HG03571 (cell line): ENCODE measurements around the gene ITPRIP.
A peak's percentile ranks its signal among the peaks of the same experiment; 100 is the strongest.

Experiments used
- ATAC-seq: cut with Tn5 transposase; IDR thresholded peaks from one replicate; pipeline ENCODE4 v1.9.1; 2021; ENCODE audit not compliant: unreplicated experiment

ITPRIP gene

DNA sequence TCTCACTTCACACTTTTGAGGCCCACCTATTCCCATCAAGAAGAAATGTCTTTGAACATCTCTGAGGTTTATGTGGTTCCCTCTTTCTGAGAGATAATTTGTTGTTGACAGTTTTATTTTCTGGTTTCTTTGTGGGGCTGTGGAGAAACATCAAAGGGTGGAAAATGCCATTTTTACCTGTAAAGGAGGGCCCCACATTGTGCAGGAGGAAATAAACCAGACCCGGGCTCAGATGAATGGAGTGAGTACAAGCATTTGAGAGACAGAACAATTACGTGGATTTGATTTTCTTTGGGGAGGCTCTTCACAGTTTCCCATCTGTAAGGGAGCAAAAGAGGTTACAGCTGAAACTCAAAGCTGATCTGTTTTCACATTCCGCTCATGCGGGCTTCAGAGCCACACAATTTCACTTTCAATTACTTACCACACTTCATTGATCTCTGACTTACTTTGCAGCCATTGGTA is 29.8 kb downstream of the ITPRIP start:
- ATAC-seq: peak; percentile 77

DNA sequence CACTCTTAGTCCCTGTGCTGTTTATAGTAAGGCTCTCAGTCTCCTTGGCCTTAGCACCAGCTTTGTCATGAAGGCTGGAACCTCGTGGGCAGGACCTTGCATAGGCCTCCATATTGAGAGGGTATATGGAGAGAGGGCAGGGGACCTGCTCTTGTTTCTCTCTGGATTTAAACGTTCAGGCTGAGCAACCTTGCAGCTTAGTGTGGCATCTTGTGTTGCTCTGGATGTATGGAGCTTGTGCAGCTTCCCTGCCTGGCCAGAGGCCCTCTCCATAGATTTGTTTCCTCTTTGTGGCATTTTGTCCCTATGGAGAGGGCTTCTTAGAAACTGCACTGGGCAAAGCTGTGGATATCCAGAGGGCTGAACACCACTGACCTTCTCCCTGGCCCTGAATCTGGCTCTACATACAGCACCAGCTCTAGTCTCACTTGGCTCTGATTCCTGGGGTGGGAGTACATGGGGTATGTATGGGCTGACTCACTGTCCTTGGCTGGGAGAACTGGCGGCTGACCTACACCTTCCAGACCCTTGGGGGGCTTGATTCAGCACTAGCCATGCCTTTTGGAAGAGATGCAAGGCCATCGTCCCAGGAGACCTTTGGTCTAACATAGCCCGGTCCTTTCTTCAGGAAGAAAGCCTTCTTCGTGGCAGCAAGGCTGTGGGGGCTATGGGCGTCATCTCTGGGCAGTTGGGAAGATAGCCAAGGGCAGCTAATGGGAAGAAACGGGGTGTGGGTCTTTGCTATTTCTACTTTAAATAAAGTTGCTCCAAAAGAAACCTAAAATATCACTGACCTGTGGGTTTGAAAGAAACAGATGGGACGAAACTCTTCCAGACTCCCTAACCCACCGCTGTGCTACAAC is 30.5 kb downstream of the ITPRIP start:
- no peak for ATAC-seq

DNA sequence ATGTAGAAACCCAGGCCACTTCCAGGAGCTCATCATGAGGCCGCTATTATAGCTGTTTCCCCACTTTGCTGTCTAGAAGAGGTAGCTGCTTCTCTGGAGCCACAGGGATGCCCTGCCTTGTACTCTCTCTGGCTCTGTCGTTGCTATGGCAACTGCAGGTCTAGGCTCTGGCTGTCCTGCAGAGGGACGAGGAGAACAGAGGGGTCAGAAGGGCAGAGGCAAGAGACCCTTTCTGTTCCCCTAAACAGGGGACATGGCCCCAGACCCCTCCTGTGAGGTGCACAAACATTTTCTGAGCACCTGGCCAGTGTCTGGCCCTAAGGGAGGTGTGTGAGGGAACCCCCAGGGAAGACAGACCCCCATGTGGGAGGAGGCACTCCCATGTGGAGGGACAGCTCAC is 31.4 kb downstream of the ITPRIP start:
- ATAC-seq: no peak

DNA sequence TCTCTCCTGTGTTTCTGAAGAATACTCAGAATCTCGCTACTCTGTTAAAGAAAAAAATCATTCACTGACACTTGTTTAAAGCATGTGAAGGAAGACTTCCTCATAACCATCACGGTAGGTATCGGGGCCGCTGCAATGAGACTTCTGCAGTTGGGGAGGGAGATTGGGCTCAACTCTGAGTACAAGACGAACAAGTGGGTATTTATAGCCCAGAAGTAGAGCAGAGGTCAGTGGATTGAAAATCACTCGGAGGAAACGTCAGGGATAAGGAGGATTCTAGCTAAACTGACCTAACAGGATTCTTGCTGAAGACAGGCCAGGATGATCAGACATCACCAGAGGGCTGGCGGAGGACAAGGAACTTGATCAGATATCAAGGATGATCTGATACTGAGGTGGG is 33.3 kb downstream of the ITPRIP start:
- ATAC-seq: no peak

DNA sequence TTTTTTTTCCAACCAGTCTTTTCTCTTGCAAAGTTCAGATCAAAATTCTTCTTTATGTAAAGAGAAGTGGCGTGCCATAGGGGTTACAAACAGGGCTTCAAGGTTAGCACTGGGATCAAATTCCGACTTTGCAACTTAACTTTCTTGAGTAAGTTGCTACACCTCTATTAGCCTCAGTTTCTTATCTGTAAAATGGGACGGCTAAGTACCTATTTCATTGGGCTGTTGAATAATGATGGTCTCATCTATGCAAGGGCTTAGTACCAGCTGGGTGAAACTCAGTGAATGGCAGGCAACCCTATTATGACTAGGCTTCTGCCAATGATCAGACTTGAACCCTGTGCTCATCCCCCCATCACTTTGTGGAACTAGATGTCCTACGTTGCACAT is 33.9 kb downstream of the ITPRIP start:
- no peak for ATAC-seq

DNA sequence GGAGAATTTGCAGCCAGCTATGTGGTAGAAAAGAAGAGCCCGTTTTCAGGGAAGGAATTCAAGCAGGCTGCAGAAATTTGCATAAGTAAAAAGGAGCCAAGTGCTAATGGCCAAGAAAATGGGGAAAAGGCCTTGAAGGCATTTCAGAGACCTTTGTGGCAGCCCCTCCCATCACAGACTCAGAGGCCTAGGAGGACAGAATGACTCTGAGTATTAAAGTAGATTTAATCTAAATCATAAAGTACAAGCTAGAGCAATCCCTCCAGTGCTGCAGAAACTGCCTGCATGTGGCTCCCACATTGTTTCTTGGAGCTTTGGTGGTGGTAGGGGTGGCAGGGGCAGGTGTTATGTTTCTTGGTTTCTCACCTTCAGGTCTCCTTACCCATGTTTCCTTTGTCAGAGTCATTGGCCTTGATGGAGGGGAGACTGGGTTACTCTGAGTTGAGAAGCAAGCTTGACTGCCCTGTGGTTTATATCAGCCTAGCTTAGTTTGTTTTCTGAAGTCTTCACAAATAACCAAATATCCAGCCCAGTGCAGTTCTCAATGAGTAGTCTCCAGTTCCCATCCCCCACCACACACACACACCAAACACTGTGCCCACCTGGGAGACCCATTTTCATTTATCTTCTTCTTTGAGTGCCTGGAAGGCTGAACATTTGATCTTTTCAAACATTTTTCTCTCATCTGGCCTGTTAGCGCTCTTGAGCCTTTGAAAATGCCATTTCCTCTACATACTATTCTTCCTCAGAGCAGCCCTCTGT is 34.5 kb downstream of the ITPRIP start:
- ATAC-seq: no peak

DNA sequence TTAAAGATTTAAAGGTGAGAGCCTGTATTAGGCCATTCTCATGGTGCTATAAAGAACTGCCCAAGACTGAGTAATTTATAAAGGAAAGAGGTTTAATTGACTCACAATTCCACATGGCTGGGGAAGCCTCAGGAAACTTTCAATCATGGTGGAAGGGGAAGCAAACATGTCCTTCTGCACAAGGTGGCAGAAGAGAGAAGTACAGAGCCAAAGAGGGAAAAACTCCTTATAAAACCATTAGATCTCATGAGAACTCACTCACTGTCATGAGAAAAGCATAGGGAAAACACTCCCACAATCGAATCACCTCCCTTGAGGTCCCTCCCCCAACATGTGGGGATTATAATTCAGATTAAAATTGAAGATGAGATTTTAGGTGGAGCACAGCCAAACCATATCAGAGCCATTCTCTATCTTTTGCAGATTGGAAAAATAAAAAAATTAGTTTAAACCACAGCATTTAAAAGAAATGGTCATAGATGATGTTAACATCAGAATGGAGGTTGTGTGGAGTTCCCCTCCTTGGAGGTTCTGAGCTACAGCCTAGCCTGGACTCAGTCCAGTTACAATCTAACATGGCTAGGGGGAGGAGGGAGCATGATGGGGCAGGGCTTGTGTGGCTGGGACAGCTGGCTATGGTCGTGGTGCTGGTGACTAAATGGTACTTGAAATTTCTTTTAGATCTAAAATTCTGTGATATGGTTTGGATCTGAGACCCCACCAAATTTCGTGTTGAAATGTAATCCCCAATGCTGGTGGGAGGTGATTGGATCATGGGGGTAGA is 36.2 kb downstream of the ITPRIP start:
- ATAC-seq: no peak

DNA sequence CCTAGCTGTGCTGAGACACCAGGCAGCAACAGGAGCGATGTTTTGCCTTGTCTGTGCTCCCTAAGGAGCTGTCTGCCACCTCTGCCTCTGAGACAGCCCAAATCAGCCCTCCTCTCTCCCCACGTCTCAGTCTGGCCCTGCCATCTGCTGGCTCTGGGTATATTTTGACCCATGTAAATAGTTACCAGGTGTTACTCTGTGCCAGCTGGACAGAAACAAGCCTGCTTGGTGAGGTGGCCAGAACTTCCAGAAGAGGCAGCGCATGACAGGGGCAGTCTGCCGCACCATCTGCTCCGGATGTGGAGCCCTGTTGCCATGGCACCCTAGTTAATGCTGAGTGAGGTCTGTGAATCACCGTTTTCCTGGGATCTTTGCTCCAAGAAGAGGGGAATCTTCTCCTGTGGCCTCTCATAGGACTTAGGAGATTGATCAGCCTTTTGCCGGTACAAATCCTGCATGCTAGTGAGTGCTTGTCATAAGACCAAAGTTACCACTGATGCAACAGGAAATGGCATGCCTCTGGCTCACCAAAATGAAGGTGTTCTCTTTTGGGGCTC is 37.5 kb downstream of the ITPRIP start:
- ATAC-seq: no peak

DNA sequence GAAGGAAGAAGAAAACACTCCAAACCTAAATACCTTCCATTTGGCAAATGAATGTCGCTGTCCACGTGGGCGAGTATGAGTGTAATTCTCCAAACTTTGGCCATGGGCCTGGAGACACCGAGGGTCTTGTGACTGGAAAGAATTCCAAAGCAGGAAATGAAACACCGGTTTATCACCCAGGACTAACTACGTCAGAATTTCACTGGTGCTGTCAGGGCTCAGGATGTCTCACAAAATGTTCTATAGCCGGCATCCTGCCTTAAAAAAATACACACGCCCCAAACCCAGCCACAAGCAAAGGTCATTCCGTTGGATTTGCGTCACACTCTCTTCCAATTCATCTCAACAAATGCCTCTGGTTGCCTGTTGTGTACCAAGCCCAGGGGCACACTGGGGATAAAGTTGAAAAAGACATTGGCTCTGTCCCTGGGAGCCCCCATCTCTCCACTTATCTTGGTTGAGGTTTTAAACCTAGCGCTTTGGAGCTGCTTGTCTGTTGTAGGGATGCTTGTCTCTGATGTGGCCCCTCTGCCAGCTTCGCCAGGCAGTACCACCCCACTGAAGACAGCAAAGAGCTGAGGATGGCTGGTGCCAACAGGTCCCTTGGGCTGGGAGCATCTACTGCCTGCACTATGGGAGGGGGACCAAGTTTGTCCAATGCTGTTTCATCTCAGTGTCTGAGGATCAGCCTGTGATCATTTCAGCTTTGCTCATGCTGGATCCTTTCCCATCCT is 38.1 kb downstream of the ITPRIP start:
- ATAC-seq: no peak

DNA sequence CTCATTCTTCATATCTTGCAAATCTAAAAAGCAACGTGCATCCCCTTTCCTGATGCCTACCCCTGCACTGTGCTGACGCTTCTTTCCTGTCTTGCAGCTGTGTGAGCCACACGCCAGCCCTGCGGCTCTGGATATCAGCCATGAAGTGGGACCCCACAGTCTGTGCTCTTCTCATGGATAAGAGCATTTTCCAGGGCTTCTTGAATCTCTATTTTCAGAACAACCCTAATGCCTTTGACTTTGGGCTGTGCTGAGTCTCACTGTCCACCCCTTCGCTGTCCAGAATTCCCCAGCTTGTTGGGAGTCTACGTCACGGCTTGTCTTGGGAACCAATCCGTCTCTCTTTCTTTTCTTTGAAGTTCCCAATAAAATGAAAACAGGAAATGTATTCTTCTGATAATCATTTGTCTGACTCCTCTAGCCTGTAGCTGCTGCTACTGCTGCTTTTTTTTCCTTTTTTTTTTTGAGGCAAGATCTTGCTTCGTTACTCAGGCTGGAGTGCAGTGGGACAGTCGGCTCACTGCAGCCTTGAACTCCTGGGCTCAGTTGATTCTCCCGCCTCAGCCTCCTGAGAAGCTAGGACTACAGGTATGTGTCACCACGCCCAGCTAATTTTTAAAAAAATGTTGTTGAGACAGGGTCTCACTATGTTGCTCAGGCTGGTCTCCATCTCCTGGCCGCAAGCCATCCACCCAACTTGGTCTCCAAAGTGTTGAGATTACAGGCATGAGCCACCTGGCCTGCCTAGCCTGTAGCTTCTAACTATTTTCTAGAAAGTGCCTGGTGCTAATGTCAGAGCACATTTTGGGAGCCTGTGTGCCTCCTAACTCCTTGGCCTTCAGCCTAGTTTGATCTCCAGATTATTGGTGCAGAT is 39.0 kb downstream of the ITPRIP start:
- ATAC-seq: no peak

DNA sequence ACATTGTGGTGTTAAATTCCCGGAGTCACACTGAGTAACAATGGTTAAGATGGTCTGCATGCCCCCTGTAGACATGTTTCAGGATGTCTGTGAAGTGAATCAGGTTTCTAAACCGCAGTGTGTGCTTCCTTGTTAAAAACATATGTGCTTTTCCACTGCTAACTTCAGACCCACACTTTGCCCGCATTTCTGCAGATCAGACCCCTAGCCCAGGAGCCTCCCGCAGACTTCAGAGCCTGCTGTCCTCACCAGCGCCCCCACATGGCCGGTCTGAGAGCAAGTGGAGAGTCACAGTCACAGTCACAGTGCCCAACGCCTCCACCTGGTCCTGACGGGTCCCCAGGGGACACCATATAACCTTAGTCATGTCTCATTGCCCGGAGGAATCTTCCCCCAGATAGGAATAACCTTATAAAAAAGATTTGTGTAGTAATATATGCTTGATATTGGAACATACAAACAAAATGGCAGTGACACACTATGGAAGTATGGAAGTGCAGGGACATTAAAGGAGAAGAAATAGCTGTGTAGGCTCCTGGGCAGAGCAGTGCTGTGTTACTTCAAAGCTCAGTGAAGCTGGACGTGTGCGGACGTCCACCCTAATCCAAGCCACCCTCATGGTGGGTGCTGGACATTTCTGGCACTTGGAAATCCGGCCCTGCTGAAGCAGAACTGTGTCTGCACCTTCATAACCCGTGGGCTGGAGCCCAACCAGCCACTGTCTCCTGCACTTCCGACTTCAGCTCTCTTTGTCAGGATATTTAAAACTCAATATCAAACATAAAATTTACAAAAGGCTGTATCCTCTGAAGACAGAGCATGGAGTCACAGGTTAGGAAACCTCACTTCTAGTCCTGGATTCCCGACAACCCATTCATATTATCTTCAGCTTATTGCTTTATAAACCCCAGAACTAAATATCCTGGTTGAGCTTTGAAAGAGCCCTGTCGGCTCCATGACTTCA is 40.3 kb downstream of the ITPRIP start:
- no peak for ATAC-seq

DNA sequence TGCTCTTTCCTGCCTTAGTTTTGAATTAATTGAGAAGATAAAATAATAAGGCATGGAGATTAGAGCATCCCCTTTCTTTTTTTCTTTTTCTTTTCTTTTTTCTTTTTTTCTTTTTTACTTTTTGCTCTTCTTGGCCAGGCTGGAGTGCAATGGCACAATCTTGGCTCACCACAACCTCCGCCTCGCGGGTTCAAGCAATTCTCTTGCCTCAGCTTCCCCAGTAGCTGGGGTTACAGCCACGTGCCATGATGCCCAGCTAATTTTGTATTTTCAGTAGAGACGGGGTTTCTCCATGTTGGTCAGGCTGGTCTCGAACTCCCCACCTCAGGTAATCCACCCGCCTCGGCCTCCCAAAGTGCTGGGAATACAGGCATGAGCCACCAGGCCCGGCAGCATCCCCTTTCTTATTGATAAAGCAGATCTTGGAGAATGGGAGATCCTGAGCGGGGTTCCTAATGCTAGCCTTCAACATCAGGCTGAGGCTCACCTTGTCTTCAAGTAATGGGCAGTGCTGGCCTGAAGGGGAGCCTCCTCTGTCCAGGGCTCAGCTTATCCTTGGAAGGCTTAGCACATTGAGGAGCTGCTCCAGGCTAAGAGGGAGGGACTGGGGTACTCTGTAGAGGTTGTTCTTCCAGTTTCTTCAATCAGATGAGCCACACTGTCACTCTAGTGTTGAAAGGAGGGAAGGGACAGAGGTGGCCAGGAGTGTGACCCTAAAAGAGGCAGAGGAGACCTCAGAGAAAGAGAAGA is 41.4 kb downstream of the ITPRIP start:
- no peak for ATAC-seq

DNA sequence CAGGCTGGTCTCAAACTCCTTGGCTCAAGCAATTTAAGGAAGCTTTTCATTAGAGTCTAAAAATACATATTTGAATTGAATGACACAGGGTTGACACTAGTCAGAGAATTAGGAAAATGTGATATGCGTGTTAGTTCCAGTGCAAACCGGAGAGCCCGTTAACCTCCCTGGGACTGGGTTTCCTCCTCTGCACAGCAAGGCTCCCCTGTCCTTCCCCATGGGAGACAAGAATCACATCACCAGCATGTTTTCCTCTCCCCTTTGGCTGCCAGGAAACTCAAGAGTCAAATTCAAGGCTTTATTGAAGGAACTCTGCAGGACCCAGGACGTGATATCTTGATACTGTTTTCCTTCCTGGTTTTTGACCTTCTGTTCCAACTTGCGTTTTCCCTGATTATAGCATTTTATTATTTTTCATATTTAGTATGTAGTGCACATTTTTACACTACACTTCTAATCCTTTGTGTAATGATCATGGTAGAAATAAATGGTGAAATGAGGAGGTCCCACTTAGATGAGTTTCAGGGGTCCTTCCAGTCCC is 44.4 kb downstream of the ITPRIP start:
- ATAC-seq: no peak

DNA sequence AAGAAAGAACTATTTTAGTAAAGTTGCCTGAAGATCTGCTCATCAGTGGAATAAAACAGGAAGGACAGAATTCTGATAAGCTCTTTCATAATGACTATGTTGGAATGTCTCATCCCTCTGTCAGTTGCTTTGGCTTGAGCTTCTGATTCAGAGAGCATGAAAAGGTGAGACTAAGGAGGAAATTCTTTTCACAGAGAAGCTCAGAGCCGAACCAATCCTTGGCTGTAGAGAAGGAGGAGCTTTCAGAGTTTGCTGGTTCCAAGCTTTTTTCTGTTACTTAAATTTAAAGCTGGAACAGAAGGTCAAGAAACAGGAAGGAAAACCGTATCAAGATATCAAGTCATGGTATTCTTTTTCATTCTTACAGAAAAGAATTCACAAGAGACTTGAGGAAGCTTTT is 45.3 kb downstream of the ITPRIP start:
- ATAC-seq: no peak

DNA sequence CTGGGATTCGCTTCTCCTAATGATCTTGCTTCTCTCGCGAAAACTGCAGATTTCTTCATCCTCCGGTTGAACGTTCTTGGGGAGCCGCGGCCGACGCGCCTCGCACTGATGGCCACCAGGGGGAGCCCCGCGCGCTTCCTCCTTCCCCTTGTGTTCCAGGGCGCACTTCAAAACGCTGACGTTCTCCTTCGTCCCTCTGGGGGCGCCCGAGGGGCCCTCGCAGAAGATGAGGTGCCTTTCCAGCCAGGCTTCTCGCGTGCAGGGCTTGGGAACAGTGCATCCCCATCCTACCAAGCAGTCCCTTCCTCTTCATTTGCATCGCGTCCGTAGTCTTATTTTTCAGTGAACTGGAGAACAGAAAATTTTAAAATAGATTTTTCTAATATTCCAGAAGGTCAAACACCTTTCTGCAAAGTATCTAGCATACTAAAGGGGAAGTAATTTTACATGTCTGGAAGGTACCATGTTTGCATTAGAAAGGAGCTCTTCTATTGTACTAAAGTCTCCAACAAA is 46.8 kb downstream of the ITPRIP start:
- peak; percentile 100 for ATAC-seq

DNA sequence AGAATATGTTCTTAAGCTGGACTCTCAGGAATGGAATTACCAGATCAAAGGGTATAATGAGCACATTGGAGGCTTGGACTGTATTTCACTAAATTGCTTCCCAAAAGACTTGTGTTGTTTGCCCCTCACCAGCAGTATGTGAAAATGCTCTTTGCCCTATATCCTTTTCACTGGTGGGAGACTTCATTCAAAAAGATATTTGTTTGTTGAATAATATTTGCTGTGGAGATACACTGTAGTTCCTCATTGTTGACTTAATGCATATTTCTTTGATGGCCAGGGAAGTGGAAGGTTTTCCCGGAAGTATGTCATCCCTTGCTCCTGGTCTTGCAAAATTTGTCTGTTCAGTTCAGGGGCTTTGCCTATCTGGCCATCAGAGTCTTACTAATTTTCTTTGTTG is 49.9 kb downstream of the ITPRIP start:
- no peak for ATAC-seq

DNA sequence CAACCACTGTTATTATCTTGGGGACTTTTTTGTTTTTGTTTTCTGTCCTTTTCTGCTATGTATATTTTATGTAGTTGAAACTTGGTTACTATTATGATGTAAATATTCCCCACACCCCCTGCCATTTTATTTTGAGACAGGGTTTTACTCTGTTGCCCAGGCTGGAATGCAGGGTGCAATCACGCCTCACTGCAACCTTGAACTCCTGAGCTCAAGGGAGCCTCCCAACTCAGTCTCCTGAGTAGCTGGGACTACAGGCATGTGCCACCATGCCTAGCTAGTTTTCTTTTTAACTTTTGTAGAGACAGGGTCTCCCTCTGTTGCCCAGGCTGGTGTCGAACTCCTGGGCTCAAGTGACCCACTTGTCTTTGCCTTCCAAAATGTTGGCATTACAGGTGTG is 51.3 kb downstream of the ITPRIP start:
- no peak for ATAC-seq
